HEK293 (cell line): ENCODE measurements around the gene NMNAT3.

Experiments used
- CTCF ChIA-PET: fragments of 350-600 bp; formaldehyde crosslinking; extraction: SDS; loops from one replicate; lab custom pipeline; 2021; ENCODE audit warnings: antibody characterized with exemption; lab: Yijun Ruan, JAX
- POLR2A ChIA-PET: fragments of 300-600 bp; formaldehyde crosslinking; extraction: SDS; loops from one replicate; lab custom pipeline; 2020; ENCODE audit warnings: antibody characterized with exemption, inconsistent platforms; lab: Yijun Ruan, JAX
- H3K27ac ChIP-seq: fragments of 200-500 bp; sonication (Bioruptor generic); 2 replicates; pipeline ENCODE4 v1.5.1; 2014; ENCODE audit warnings: low read depth, low read length, control low read depth, inconsistent platforms; ENCODE audit errors: extremely low read depth
- H3K36me3 ChIP-seq, 2 experiments: fragments of 200-500 bp in 1 of 2; sonication (Bioruptor generic) in 1 of 2; 1 replicate in 1 of 2; 2 replicates in 1 of 2; pipeline ENCODE4 v1.5.1; 2014 to 2017; ENCODE audit warnings: inconsistent platforms in 2 of 2, low read length in 2 of 2; ENCODE audit not compliant: control insufficient read depth in 2 of 2, insufficient read depth in 1 of 2
- H3K4me1 ChIP-seq: fragments of 200-500 bp; sonication (Bioruptor generic); 2 replicates; pipeline ENCODE4 v1.5.1; 2014; ENCODE audit warnings: mild to moderate bottlenecking, low read length, inconsistent platforms; ENCODE audit not compliant: control insufficient read depth, insufficient read depth
- H3K4me3 ChIP-seq: 2 replicates; pipeline ENCODE4 v1.5.1; 2011; ENCODE audit warnings: low read depth, mild to moderate bottlenecking, control low read depth, low read length, moderate library complexity
- H3K9me3 ChIP-seq: fragments of 200-500 bp; sonication (Bioruptor generic); 2 replicates; pipeline ENCODE4 v1.5.1; 2014; ENCODE audit warnings: low read depth, low read length, inconsistent platforms; ENCODE audit not compliant: control insufficient read depth, insufficient read depth
- IKZF3 ChIP-seq: fragments of 450-650 bp; IDR thresholded peaks from 2 replicates; pipeline ENCODE4 v1.5.0; 2018; ENCODE audit warnings: missing biosample characterization, mild to moderate bottlenecking, missing genetic modification characterization, moderate library complexity
- KLF8 ChIP-seq: fragments of 450-650 bp; formaldehyde crosslinking; IDR thresholded peaks from 2 replicates; pipeline ENCODE4 v1.5.1; 2016; ENCODE audit warnings: missing biosample characterization, missing genetic modification characterization
- MEIS1 ChIP-seq: sonication (generic); formaldehyde crosslinking; IDR thresholded peaks from 2 replicates; pipeline ENCODE4 v1.8.1; 2022; ENCODE audit warnings: missing genetic modification reagents, mild to moderate bottlenecking, borderline replicate concordance
- SP3 ChIP-seq: fragments of 450-650 bp; formaldehyde crosslinking; IDR thresholded peaks from 2 replicates; pipeline ENCODE4 v1.5.1; 2016; ENCODE audit warnings: missing biosample characterization, missing genetic modification characterization
- TCF7L2 ChIP-seq: IDR thresholded peaks from 2 replicates; pipeline ENCODE4 v1.6.1; 2011; ENCODE audit warnings: low read depth, mild to moderate bottlenecking, inconsistent platforms, low read length, moderate library complexity, borderline replicate concordance
- YY1 ChIP-seq: fragments of 450-650 bp; formaldehyde crosslinking; IDR thresholded peaks from 2 replicates; pipeline ENCODE4 v1.5.1; 2018; ENCODE audit warnings: missing biosample characterization, missing genetic modification characterization
- ZBTB21 ChIP-seq: fragments of 450-650 bp; formaldehyde crosslinking; IDR thresholded peaks from 2 replicates; pipeline ENCODE4 v1.5.1; 2017; ENCODE audit warnings: missing biosample characterization, missing genetic modification characterization
- ZFP37 ChIP-seq: fragments of 450-650 bp; formaldehyde crosslinking; IDR thresholded peaks from 2 replicates; pipeline ENCODE4 v1.5.1; 2016; ENCODE audit warnings: missing biosample characterization, missing genetic modification characterization
- ZNF112 ChIP-seq: fragments of 450-650 bp; formaldehyde crosslinking; IDR thresholded peaks from 2 replicates; pipeline ENCODE4 v1.5.0; 2017; ENCODE audit warnings: missing biosample characterization, missing genetic modification characterization
- ZNF155 ChIP-seq: fragments of 450-650 bp; formaldehyde crosslinking; IDR thresholded peaks from 2 replicates; pipeline ENCODE4 v1.5.1; 2016; ENCODE audit warnings: missing biosample characterization, missing genetic modification characterization
- ZNF211 ChIP-seq: fragments of 450-650 bp; formaldehyde crosslinking; IDR thresholded peaks from 2 replicates; pipeline ENCODE4 v1.5.1; 2016; ENCODE audit warnings: low read depth, missing biosample characterization, missing genetic modification characterization
- ZNF274 ChIP-seq, 2 experiments: fragments of 200-500 bp in 1 of 2; fragments of 450-650 bp in 1 of 2; sonication (Bioruptor generic) in 1 of 2; formaldehyde crosslinking in 1 of 2; IDR thresholded peaks; 2 replicates each; pipeline versions ENCODE4 v1.5.1 to v1.6.1; 2014 to 2016; ENCODE audit warnings: borderline replicate concordance in 1 of 2, inconsistent platforms in 1 of 2, low read length in 1 of 2, missing biosample characterization in 1 of 2, missing genetic modification characterization in 1 of 2
- ZNF335 ChIP-seq: fragments of 450-650 bp; formaldehyde crosslinking; conservative IDR thresholded peaks from 2 replicates; pipeline ENCODE4 v1.5.1; 2016; ENCODE audit warnings: missing biosample characterization, missing genetic modification characterization
- ZNF350 ChIP-seq: fragments of 450-650 bp; formaldehyde crosslinking; IDR thresholded peaks from 2 replicates; pipeline ENCODE4 v1.5.0; 2017; ENCODE audit warnings: missing biosample characterization, mild to moderate bottlenecking, missing genetic modification characterization
- ZNF514 ChIP-seq: fragments of 450-650 bp; formaldehyde crosslinking; IDR thresholded peaks from 2 replicates; pipeline ENCODE4 v1.5.1; 2016; ENCODE audit warnings: missing biosample characterization, missing genetic modification characterization
- ZNF660 ChIP-seq: fragments of 450-650 bp; IDR thresholded peaks from 2 replicates; pipeline ENCODE4 v1.5.1; 2018; ENCODE audit warnings: missing biosample characterization, mild to moderate bottlenecking, missing genetic modification characterization
- ZNF777 ChIP-seq: fragments of 450-650 bp; formaldehyde crosslinking; IDR thresholded peaks from 2 replicates; pipeline ENCODE4 v1.5.1; 2017; ENCODE audit warnings: missing biosample characterization, missing genetic modification characterization, borderline replicate concordance
- ZNF843 ChIP-seq: fragments of 450-650 bp; formaldehyde crosslinking; IDR thresholded peaks from 2 replicates; pipeline ENCODE4 v1.5.1; 2016; ENCODE audit warnings: missing biosample characterization, missing genetic modification characterization
- TF ChIP-seq, protein P1 (sequence below): fragments of 450-650 bp; formaldehyde crosslinking; IDR thresholded peaks from 2 replicates; pipeline ENCODE4 v1.5.1; 2017; ENCODE audit warnings: missing biosample characterization, missing genetic modification characterization
- TF ChIP-seq, protein P2 (sequence below): fragments of 450-650 bp; formaldehyde crosslinking; IDR thresholded peaks from 2 replicates; pipeline ENCODE4 v1.5.1; 2016; ENCODE audit warnings: missing biosample characterization, missing genetic modification characterization
- TF ChIP-seq, protein P3 (sequence below): fragments of 450-650 bp; formaldehyde crosslinking; IDR thresholded peaks from 2 replicates; pipeline ENCODE4 v1.5.1; 2016; ENCODE audit warnings: missing biosample characterization, missing genetic modification characterization, borderline replicate concordance

NMNAT3 gene

DNA sequence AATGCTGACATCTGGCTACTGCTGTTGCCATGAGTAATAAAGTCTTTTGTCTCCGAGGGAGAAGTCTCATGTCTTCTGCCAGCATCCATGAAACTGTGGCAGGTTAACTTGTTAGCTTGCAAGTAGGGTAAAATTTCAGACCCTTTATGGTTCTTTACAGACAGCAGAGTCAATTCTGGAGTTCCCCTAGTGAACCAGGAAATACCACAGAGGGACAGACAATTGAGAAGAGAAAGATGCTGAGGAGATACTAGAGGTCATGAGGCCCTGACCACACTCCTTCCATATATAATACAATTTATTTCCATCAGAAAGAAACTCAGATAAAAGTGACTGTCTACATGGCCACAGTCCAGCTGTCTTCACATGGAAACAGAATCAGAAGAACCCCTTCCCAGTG lies 38.1 kb downstream of the NMNAT3 start:
- Histone ChIP-seq H3K27ac (no peak overlapping the region), H3K4me3 (no peak overlapping the region), H3K9me3 (no peaks in the 10 kb centered on the region), H3K36me3 (no peaks in the 10 kb centered on the region), H3K4me1 (no peaks in the 10 kb centered on the region)
- TF ChIP-seq KLF8 (no peak), ZNF777 (tag by site-specific recombination) (no peak), ZNF335 (tag by site-specific recombination) (no peak), TCF7L2 (no peak), SP3 (tag by site-specific recombination) (no peak), ZNF211 (tag by site-specific recombination) (no peak), ZNF112 (tag by site-specific recombination) (no peak), ZNF660 (tag by site-specific recombination) (no peak), ZNF843 (no peak)
- TF ChIP-seq, protein P1, sequence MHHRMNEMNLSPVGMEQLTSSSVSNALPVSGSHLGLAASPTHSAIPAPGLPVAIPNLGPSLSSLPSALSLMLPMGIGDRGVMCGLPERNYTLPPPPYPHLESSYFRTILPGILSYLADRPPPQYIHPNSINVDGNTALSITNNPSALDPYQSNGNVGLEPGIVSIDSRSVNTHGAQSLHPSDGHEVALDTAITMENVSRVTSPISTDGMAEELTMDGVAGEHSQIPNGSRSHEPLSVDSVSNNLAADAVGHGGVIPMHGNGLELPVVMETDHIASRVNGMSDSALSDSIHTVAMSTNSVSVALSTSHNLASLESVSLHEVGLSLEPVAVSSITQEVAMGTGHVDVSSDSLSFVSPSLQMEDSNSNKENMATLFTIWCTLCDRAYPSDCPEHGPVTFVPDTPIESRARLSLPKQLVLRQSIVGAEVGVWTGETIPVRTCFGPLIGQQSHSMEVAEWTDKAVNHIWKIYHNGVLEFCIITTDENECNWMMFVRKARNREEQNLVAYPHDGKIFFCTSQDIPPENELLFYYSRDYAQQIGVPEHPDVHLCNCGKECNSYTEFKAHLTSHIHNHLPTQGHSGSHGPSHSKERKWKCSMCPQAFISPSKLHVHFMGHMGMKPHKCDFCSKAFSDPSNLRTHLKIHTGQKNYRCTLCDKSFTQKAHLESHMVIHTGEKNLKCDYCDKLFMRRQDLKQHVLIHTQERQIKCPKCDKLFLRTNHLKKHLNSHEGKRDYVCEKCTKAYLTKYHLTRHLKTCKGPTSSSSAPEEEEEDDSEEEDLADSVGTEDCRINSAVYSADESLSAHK = no peak
- TF ChIP-seq, protein P2, sequence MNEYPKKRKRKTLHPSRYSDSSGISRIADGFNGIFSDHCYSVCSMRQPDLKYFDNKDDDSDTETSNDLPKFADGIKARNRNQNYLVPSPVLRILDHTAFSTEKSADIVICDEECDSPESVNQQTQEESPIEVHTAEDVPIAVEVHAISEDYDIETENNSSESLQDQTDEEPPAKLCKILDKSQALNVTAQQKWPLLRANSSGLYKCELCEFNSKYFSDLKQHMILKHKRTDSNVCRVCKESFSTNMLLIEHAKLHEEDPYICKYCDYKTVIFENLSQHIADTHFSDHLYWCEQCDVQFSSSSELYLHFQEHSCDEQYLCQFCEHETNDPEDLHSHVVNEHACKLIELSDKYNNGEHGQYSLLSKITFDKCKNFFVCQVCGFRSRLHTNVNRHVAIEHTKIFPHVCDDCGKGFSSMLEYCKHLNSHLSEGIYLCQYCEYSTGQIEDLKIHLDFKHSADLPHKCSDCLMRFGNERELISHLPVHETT (tag by site-specific recombination) = no peak
- ChIA-PET POLR2A (no interaction called here), CTCF (interaction anchor here (0.7 kb wide), 1 partner anchor 140 kb away, joined by 3 read pairs; no protein-coding TSS in a partner anchor)

DNA sequence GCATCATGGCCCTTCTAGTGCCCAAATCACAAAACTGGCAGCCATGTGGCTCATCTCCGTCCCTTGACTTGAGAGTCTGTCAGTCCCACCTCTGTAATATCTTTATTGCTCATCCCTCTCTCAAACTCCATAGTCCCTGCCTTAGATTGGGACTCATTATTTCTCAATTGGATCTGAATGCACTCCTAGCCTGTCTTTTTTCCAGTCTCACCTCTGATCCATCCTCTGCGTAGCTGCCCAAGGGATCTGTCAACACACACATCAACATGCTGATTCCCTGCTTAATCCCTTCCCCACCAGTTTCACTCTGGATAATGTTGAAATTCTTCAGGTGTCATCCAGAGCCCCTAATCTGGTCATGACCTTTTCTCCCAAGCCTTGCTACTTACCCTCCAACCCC lies 39.3 kb downstream of the NMNAT3 start:
- no peak for TF ChIP-seq ZFP37 (tag by site-specific recombination)
- no peak overlapping the region for H3K27ac ChIP-seq
- no peak overlapping the region for H3K4me3 ChIP-seq
- H3K9me3 ChIP-seq = no peaks in the 10 kb centered on the region
- H3K4me1 ChIP-seq = no peaks in the 10 kb centered on the region
- no peaks in the 10 kb centered on the region for H3K36me3 ChIP-seq
- ChIA-PET CTCF (no interaction called here), POLR2A (no interaction called here)

DNA sequence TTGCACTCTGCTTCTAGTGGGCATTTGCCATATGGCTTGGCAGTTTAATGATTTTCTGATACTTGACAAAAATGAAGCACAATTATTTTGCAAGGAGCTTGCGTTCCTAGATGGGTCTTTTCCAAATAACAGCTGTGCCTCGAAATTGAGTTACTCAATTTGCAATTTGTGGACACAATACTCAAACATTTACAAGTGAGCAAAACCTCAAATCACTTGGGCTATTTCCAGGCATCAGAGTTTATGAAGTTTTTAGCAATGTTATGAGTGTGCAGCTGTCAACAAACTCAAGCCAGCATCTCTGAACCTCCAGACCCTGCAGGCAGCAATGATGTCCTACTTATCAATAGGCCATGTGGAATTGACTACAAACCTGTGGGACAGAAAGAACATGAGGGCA lies 41.3 kb downstream of the NMNAT3 start:
- Histone ChIP-seq H3K36me3 (no peaks in the 10 kb centered on the region), H3K4me3 (no peak overlapping the region), H3K27ac (no peak overlapping the region), H3K9me3 (no peaks in the 10 kb centered on the region), H3K4me1 (no peaks in the 10 kb centered on the region)
- ChIA-PET CTCF (no interaction called here), POLR2A (no interaction called here)
- TF ChIP-seq ZNF514 (tag by site-specific recombination) (no peak), MEIS1 (no peak), YY1 (tag by site-specific recombination) (no peak), ZNF274 (IDR thresholded peaks at IDR 0.05; ENCODE audit: low read length) (no peak), ZNF274 (tag by site-specific recombination; IDR thresholded peaks at IDR 0.05; ENCODE audit: borderline replicate concordance) (no peak), KLF8 (no peak), ZBTB21 (tag by site-specific recombination) (no peak), ZNF350 (tag by site-specific recombination) (no peak), ZNF155 (tag by site-specific recombination) (no peak), IKZF3 (tag by site-specific recombination) (no peak)
- TF ChIP-seq, protein P3, sequence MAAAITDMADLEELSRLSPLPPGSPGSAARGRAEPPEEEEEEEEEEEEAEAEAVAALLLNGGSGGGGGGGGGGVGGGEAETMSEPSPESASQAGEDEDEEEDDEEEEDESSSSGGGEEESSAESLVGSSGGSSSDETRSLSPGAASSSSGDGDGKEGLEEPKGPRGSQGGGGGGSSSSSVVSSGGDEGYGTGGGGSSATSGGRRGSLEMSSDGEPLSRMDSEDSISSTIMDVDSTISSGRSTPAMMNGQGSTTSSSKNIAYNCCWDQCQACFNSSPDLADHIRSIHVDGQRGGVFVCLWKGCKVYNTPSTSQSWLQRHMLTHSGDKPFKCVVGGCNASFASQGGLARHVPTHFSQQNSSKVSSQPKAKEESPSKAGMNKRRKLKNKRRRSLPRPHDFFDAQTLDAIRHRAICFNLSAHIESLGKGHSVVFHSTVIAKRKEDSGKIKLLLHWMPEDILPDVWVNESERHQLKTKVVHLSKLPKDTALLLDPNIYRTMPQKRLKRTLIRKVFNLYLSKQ (tag by site-specific recombination) = no peak
